K562 (cell line): ENCODE results near the gene TBX3. TPM values are rescaled to one million over a fixed set of nuclear protein-coding genes. Genes with fewer than 3 reads are reported as not detected.

Experiments
- ATAC-seq: fragments of 200-7000 bp; cut with Tn5 transposase; 3 replicates; pipeline ENCODE4 v1.9.1; 2020; ENCODE audit warnings: moderate library complexity
- BruUV-seq: library from RNA; stranded (reverse); fragments of 400-500 nt; replicated peaks from 2 replicates; lab custom pipeline; 2021; lab: Mats Ljungman, UMichigan
- CTCF ChIA-PET: fragments of 300-600 bp; formaldehyde crosslinking; extraction: SDS; loops from one replicate; lab custom pipeline; 2021; ENCODE audit warnings: low intra/inter-chr PET ratio; lab: Yijun Ruan, JAX
- POLR2A ChIA-PET: fragments of 300-600, 350-650 bp; sonication (Branson Sonifier 250); formaldehyde crosslinking; extraction: SDS; loops from one replicate; lab custom pipeline; 2021; ENCODE audit warnings: antibody characterized with exemption, inconsistent platforms; lab: Yijun Ruan, JAX
- DNase-seq, 4 experiments: peaks; one replicate each; pipeline versions ENCODE4 v3.0.0 to v3.0.0-alpha.2; 2011 to 2018; ENCODE audit warnings: low spot score in 3 of 4, mixed read lengths in 3 of 4; ENCODE audit errors: extremely low read depth in 1 of 4
- FAIRE-seq: peaks from 2 replicates; lab custom pipeline; 2011; peaks lifted over from hg19 to GRCh38; lab: Jason Lieb, UNC
- H2AFZ ChIP-seq: 2 replicates; pipeline ENCODE4 v1.6.0; 2011; ENCODE audit warnings: low read depth, low read length, control low read depth, inconsistent platforms
- H3K27ac ChIP-seq: fragments of 200-600 bp; 3 replicates; pipeline ENCODE4 v1.8.0; 2011; ENCODE audit warnings: low read depth, mild to moderate bottlenecking, control low read depth, inconsistent platforms, low read length, moderate library complexity, mixed read lengths; ENCODE audit errors: extremely low read depth
- H3K27me3 ChIP-seq, 2 experiments: fragments of 300-600 bp in 1 of 2; 2 replicates in 1 of 2; 3 replicates in 1 of 2; pipeline versions ENCODE4 v1.6.0 to v1.8.0; 2011; ENCODE audit warnings: inconsistent platforms in 2 of 2, low read length in 2 of 2, mild to moderate bottlenecking in 1 of 2, mixed read lengths in 1 of 2, moderate library complexity in 1 of 2; ENCODE audit not compliant: control insufficient read depth in 2 of 2, insufficient read depth in 2 of 2
- H3K36me3 ChIP-seq: fragments of 300-600 bp; 3 replicates; pipeline ENCODE4 v1.8.0; 2011; ENCODE audit warnings: mild to moderate bottlenecking, low read length, inconsistent platforms; ENCODE audit not compliant: control insufficient read depth, insufficient read depth
- H3K4me1 ChIP-seq, 2 experiments: fragments of 200-600 bp in 1 of 2; replicated peaks in 1 of 2; 2 replicates in 1 of 2; 3 replicates in 1 of 2; pipeline versions ENCODE4 v1.5.1 to v1.8.0; 2011; ENCODE audit warnings: inconsistent platforms in 2 of 2, low read length in 2 of 2, mild to moderate bottlenecking in 1 of 2, mixed read lengths in 1 of 2, moderate library complexity in 1 of 2; ENCODE audit not compliant: control insufficient read depth in 2 of 2, insufficient read depth in 2 of 2
- H3K4me2 ChIP-seq: 2 replicates; pipeline ENCODE4 v1.6.1; 2011; ENCODE audit warnings: low read length, control low read depth, inconsistent platforms, mixed read lengths; ENCODE audit not compliant: insufficient read depth
- H3K4me3 ChIP-seq: fragments of 200-600 bp; sonication (generic), shearing (Covaris generic); 2 replicates; pipeline ENCODE4 v1.5.1; 2016; ENCODE audit warnings: control low read depth, inconsistent platforms
- H3K79me2 ChIP-seq: fragments of 200-600 bp; 3 replicates; pipeline ENCODE4 v1.8.0; 2011; ENCODE audit warnings: low read length, inconsistent platforms; ENCODE audit not compliant: control insufficient read depth, insufficient read depth
- H3K9ac ChIP-seq, 2 experiments: 2 replicates each; pipeline versions ENCODE4 v1.6.0 to v1.6.1; 2011; ENCODE audit warnings: low read depth in 2 of 2, low read length in 2 of 2, control low read depth in 1 of 2, inconsistent platforms in 1 of 2, mild to moderate bottlenecking in 1 of 2, mixed read lengths in 1 of 2; ENCODE audit not compliant: insufficient read depth in 1 of 2
- H3K9me1 ChIP-seq: one replicate; pipeline ENCODE4 v1.6.0; 2011; ENCODE audit warnings: inconsistent platforms, mild to moderate bottlenecking, low read length, moderate library complexity; ENCODE audit not compliant: control insufficient read depth, insufficient read depth
- H3K9me3 ChIP-seq: replicated peaks from 2 replicates; pipeline ENCODE4 v1.5.1; 2011; ENCODE audit warnings: low read depth, low read length, inconsistent platforms; ENCODE audit not compliant: control insufficient read depth, insufficient read depth
- H4K20me1 ChIP-seq: replicated peaks from 2 replicates; pipeline ENCODE4 v1.6.1; 2011; ENCODE audit warnings: low read length, inconsistent platforms, mixed read lengths; ENCODE audit not compliant: control insufficient read depth, insufficient read depth
- CREM ChIP-seq: IDR thresholded peaks from 2 replicates; pipeline ENCODE4 v1.6.1; 2014; ENCODE audit warnings: antibody characterized with exemption, low read depth
- EWSR1 ChIP-seq: fragments of 450-650 bp; IDR thresholded peaks from 2 replicates; pipeline ENCODE4 v1.6.1; 2018; ENCODE audit warnings: borderline replicate concordance, mild to moderate bottlenecking, low read depth, moderate library complexity; ENCODE audit not compliant: partially characterized antibody
- KLF6 ChIP-seq: fragments of 250-450 bp; sonication (Bioruptor Pico); IDR thresholded peaks from 2 replicates; pipeline ENCODE4 v1.4.0; 2020; ENCODE audit warnings: mild to moderate bottlenecking, moderate library complexity, borderline replicate concordance
- MYC ChIP-seq, 2 experiments: fragments of 250-450 bp in 1 of 2; sonication (Bioruptor Pico) in 1 of 2; IDR thresholded peaks; 2 replicates each; pipeline versions ENCODE4 v1.5.1 to v1.6.1; 2012 to 2021; ENCODE audit warnings: low read depth in 2 of 2, borderline replicate concordance in 1 of 2, improper control_type of control experiment in 1 of 2, low read length in 1 of 2, mild to moderate bottlenecking in 1 of 2, moderate library complexity in 1 of 2
- NFE2 ChIP-seq: IDR thresholded peaks from 2 replicates; pipeline ENCODE4 v1.6.1; 2014; ENCODE audit warnings: antibody characterized with exemption, low read depth
- RAD21 ChIP-seq, 2 experiments: fragments of 250-450 bp in 1 of 2; fragments of 450-650 bp in 1 of 2; sonication (Bioruptor Pico) in 1 of 2; formaldehyde crosslinking in 1 of 2; IDR thresholded peaks in 1 of 2; conservative IDR thresholded peaks in 1 of 2; 2 replicates each; pipeline versions ENCODE4 v1.4.0 to v1.8.0; 2020 to 2022; ENCODE audit warnings: mild to moderate bottlenecking in 2 of 2, moderate library complexity in 1 of 2
- SMAD2 ChIP-seq: fragments of 150-350 bp; IDR thresholded peaks from 2 replicates; pipeline ENCODE4 v1.6.1; 2014; ENCODE audit warnings: low read depth, mild to moderate bottlenecking, low read length
- ZFP36 ChIP-seq: fragments of 150-350 bp; IDR thresholded peaks from 2 replicates; pipeline ENCODE4 v1.6.1; 2018; ENCODE audit warnings: low read length, low read depth; ENCODE audit not compliant: partially characterized antibody
- ZFPM2 ChIP-seq: fragments of 250-450 bp; sonication (Bioruptor Pico); IDR thresholded peaks from 2 replicates; pipeline ENCODE4 v1.5.1; 2022; ENCODE audit warnings: mild to moderate bottlenecking
- ZNF133 ChIP-seq: fragments of 250-450 bp; sonication (Bioruptor Pico); IDR thresholded peaks from 2 replicates; pipeline ENCODE4 v1.4.0; 2020; ENCODE audit warnings: mild to moderate bottlenecking
- ZNF232 ChIP-seq: sonication (generic); formaldehyde crosslinking; IDR thresholded peaks from 2 replicates; pipeline ENCODE4 v1.8.0; 2022; ENCODE audit warnings: mild to moderate bottlenecking, missing genetic modification reagents
- ZNF282 ChIP-seq: sonication (generic); formaldehyde crosslinking; IDR thresholded peaks from 2 replicates; pipeline ENCODE4 v1.8.1; 2023; ENCODE audit warnings: missing genetic modification reagents
- ZSCAN29 ChIP-seq: fragments of 450-650 bp; IDR thresholded peaks from 2 replicates; pipeline ENCODE4 v1.6.1; 2017
- WGBS: fragments of 100-300 bp; shearing (Covaris generic); methylation state at CpG from one replicate; pipeline ENCODE4 v1.1.6; 2016; ENCODE audit warnings: low coverage, mixed read lengths; ENCODE audit not compliant: insufficient coverage; ENCODE audit errors: missing lambda C conversion rate; 5-methylcytosine and 5-hydroxymethylcytosine counted together
- in situ Hi-C: fragments of 300-500 bp; cut with MboI; formaldehyde crosslinking; loops from 4 replicates; pipeline ENCODE4 v1.15.0; 2018; ENCODE audit warnings: inconsistent platforms, mixed read lengths
- intact Hi-C: fragments of 100-400 bp; cut with micrococcal nuclease; formaldehyde crosslinking; loops from 2 replicates; pipeline ENCODE4 v1.14.2; 2022
- polyA plus RNA-seq, 8 experiments: library from polyadenylated mRNA; depleted of rRNA in 4 of 8; stranded (reverse) in 5 of 8; unstranded in 3 of 8; fragments of >200 nt; fragmentation: Nextera tagmentation in 2 of 8; fragmentation: Illumina TruSeq in 1 of 8; extraction: Ambion mirVana in 2 of 8; extraction: Trizol in 1 of 8; gene quantifications; 2 replicates each; pipeline versions ENCODE4 v1.2.1 to v1.2.3, GENCODE V29; 2011 to 2014; ENCODE audit warnings: inconsistent platforms in 1 of 8, missing spikeins in 1 of 8
- total RNA-seq, 7 experiments: library from RNA; depleted of rRNA in 6 of 7; stranded (reverse); fragments of >200 nt in 6 of 7; fragmentation: Illumina TruSeq in 2 of 7; extraction: Trizol in 2 of 7; gene quantifications; 2 replicates each; pipeline versions ENCODE4 v1.2.1 to v1.2.3, GENCODE V29; 2011 to 2021; ENCODE audit warnings: low replicate concordance in 1 of 7
- TF ChIP-seq, protein P1 (sequence below): fragments of 250-450 bp; sonication (Bioruptor Pico); IDR thresholded peaks from 2 replicates; pipeline ENCODE4 v1.4.0; 2020; ENCODE audit warnings: mild to moderate bottlenecking, moderate library complexity
- TF ChIP-seq, protein P2 (sequence below): sonication (generic); formaldehyde crosslinking; IDR thresholded peaks from 2 replicates; pipeline ENCODE4 v1.8.0; 2022; ENCODE audit warnings: mild to moderate bottlenecking, low read depth, missing genetic modification reagents
- TF ChIP-seq, protein P3 (sequence below): fragments of 250-450 bp; sonication (Bioruptor Pico); IDR thresholded peaks from 2 replicates; pipeline ENCODE4 v1.5.0; 2020; ENCODE audit warnings: mild to moderate bottlenecking, borderline replicate concordance

Gene TBX3
- total and polyA plus RNA-seq, 9 of the 15 experiments (the other 6 are each of a cell fraction or from before 2014, with no cell fraction given), result 0.03 to 0.60 (median 0.19) TPM

DNA sequence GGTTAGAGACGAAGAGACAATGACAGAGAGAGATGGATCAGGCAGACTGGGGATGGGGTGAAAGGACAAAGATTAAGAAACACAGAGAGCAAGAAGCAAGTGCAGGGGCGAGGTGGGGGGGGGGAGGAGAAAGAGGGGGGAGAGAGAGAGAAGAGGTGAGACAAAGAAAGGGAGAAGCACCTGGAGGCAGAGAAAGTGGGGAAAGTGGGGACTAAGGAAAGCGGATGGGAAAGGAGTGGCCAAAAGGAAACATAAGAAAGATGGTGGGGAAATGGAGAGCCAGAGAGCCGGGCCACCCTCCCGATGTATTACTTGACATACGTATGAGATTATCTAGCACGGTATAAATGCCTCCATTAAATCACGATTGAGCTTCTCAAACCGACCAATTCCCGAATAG is 18.5 kb upstream of the TBX3 start (continued):
- TF ChIP-seq, protein P1, sequence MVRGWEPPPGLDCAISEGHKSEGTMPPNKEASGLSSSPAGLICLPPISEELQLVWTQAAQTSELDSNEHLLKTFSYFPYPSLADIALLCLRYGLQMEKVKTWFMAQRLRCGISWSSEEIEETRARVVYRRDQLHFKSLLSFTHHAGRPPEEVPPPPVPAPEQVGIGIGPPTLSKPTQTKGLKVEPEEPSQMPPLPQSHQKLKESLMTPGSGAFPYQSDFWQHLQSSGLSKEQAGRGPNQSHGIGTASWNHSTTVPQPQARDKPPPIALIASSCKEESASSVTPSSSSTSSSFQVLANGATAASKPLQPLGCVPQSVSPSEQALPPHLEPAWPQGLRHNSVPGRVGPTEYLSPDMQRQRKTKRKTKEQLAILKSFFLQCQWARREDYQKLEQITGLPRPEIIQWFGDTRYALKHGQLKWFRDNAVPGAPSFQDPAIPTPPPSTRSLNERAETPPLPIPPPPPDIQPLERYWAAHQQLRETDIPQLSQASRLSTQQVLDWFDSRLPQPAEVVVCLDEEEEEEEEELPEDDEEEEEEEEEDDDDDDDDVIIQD (CRISPR knock-in tag), result no peak
- TF ChIP-seq ZSCAN29 (no peak), ZFP36 (no peak), MYC (IDR thresholded peaks at IDR 0.05; ENCODE audit: low read depth, low read length) (no peak), MYC (CRISPR knock-in tag; IDR thresholded peaks at IDR 0.05; ENCODE audit: borderline replicate concordance, low read depth) (no peak), NFE2 (no peak), CREM (no peak)

DNA sequence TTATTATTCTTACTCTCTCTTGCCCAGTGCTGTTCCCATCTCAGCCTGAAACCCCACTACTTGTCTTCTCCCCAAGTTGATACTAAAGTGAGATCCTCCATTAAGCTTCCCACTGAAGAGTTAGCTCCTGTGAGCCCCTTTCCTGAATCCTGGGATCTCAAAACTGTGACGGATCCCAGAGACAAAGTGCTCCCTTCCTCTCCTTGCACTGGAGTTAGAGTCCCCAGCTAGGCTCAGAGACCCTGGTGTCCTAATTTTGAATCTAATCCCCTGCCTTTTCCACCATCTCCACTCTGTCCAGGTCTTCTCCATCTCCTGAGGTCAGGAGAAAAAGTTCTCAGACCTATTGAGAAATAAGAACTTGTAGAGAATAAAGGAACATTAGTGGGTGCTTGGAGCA is 17.6 kb upstream of the TBX3 start:
- POLR2A ChIA-PET, result no interaction called here
- H3K27ac ChIP-seq, result no peak overlapping the region
- no peak overlapping the region for H3K4me2 ChIP-seq
- no peaks in the 10 kb centered on the region for H3K79me2 ChIP-seq
- peaks cover 5% of the 10 kb centered on the region; the same call in 1 of the 2 replicates for H4K20me1 ChIP-seq
- H3K27me3 ChIP-seq, result peaks cover 21 to 49% of the 10 kb centered on the region in 2 experiments; a peak in 3 of 5 replicates
- FAIRE-seq, result no peak
- DNase-seq, result no peak
- CTCF ChIA-PET, result no interaction called here
- no peaks in the 10 kb centered on the region for H3K9me1 ChIP-seq
- H3K9ac ChIP-seq, result no peak overlapping the region
- no peaks in the 10 kb centered on the region for H3K36me3 ChIP-seq
- in situ Hi-C loops, result no loop called here
- no peak overlapping the region for H2AFZ ChIP-seq
- WGBS, result 0% methylated on average over 1 of the region's 1 CpG
- no peaks in the 10 kb centered on the region for H3K9me3 ChIP-seq
- no peaks in the 10 kb centered on the region; a peak in 1 of 5 replicates for H3K4me1 ChIP-seq
- no TSS peak for BruUV-seq
- ATAC-seq, result no peak
- intact Hi-C loops, result no loop called here
- H3K4me3 ChIP-seq, result no peak overlapping the region
- TF ChIP-seq, protein P2, sequence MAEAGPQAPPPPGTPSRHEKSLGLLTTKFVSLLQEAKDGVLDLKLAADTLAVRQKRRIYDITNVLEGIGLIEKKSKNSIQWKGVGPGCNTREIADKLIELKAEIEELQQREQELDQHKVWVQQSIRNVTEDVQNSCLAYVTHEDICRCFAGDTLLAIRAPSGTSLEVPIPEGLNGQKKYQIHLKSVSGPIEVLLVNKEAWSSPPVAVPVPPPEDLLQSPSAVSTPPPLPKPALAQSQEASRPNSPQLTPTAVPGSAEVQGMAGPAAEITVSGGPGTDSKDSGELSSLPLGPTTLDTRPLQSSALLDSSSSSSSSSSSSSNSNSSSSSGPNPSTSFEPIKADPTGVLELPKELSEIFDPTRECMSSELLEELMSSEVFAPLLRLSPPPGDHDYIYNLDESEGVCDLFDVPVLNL, result no peak
- TF ChIP-seq RAD21 (CRISPR knock-in tag; conservative IDR thresholded peaks at IDR 0.05 in 1 of 2, IDR thresholded peaks at IDR 0.05 in 1 of 2) (no peak), EWSR1 (no peak), ZNF232 (CRISPR knock-in tag) (no peak), KLF6 (CRISPR knock-in tag) (no peak), ZNF133 (CRISPR knock-in tag) (no peak), SMAD2 (no peak), ZFPM2 (CRISPR knock-in tag) (no peak), ZNF282 (CRISPR knock-in tag) (no peak)
- TF ChIP-seq, protein P3, sequence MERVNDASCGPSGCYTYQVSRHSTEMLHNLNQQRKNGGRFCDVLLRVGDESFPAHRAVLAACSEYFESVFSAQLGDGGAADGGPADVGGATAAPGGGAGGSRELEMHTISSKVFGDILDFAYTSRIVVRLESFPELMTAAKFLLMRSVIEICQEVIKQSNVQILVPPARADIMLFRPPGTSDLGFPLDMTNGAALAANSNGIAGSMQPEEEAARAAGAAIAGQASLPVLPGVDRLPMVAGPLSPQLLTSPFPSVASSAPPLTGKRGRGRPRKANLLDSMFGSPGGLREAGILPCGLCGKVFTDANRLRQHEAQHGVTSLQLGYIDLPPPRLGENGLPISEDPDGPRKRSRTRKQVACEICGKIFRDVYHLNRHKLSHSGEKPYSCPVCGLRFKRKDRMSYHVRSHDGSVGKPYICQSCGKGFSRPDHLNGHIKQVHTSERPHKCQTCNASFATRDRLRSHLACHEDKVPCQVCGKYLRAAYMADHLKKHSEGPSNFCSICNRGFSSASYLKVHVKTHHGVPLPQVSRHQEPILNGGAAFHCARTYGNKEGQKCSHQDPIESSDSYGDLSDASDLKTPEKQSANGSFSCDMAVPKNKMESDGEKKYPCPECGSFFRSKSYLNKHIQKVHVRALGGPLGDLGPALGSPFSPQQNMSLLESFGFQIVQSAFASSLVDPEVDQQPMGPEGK (CRISPR knock-in tag), result no peak
